Panc1 (cell line): ENCODE measurements around the gene IGLL5. TPM values are rescaled to one million over a fixed set of nuclear protein-coding genes. Genes with fewer than 3 reads are reported as not detected.

Experiments
- ATAC-seq: fragments of 200-7000 bp; cut with Tn5 transposase; 2 replicates; pipeline ENCODE4 v1.9.1; 2020; ENCODE audit warnings: mild to moderate bottlenecking, moderate library complexity
- BruUV-seq: library from RNA; stranded (reverse); fragments of 400-500 nt; replicated peaks from 2 replicates; lab custom pipeline; 2021; lab: Mats Ljungman, UMichigan
- CTCF ChIA-PET: fragments of 300-600 bp; sonication (Branson Sonifier 250); formaldehyde crosslinking; loops from one replicate; lab custom pipeline; 2022; ENCODE audit warnings: antibody characterized with exemption; lab: Charles Lee
- POLR2A ChIA-PET: fragments of 300-600 bp; sonication (Branson Sonifier 250); formaldehyde crosslinking; loops from one replicate; lab custom pipeline; 2022; ENCODE audit warnings: antibody characterized with exemption; lab: Charles Lee
- DNase-seq: peaks from one replicate; pipeline ENCODE4 v3.0.0-alpha.2; 2010; ENCODE audit warnings: low read depth, low spot score
- H3K27ac ChIP-seq: 2 replicates; pipeline ENCODE4 v1.5.1; 2011; ENCODE audit warnings: mild to moderate bottlenecking, low read length, inconsistent platforms
- H3K27me3 ChIP-seq: fragments of 200-500 bp; sonication (Bioruptor generic); 2 replicates; pipeline ENCODE4 v1.6.0; 2014; ENCODE audit warnings: low read length, inconsistent platforms; ENCODE audit not compliant: control insufficient read depth, insufficient read depth
- H3K36me3 ChIP-seq: fragments of 200-500 bp; sonication (Bioruptor generic); 2 replicates; pipeline ENCODE4 v1.5.1; 2014; ENCODE audit warnings: inconsistent platforms, mild to moderate bottlenecking, low read length, moderate library complexity; ENCODE audit not compliant: control insufficient read depth, insufficient read depth
- H3K4me1 ChIP-seq: 2 replicates; pipeline ENCODE4 v1.5.1; 2011; ENCODE audit warnings: inconsistent platforms, mild to moderate bottlenecking, low read length, moderate library complexity; ENCODE audit not compliant: control insufficient read depth, insufficient read depth
- H3K4me3 ChIP-seq, 2 experiments: 2 replicates each; pipeline ENCODE4 v1.5.1; 2011 to 2012; ENCODE audit warnings: low read depth in 2 of 2, low read length in 2 of 2, mild to moderate bottlenecking in 2 of 2, inconsistent platforms in 1 of 2, moderate library complexity in 1 of 2
- H3K9me3 ChIP-seq: fragments of 200-500 bp; sonication (Bioruptor generic); 2 replicates; pipeline ENCODE4 v1.5.1; 2014; ENCODE audit warnings: low read depth, mild to moderate bottlenecking, inconsistent platforms, low read length, moderate library complexity; ENCODE audit not compliant: control insufficient read depth, insufficient read depth
- POLR2AphosphoS5 ChIP-seq: IDR thresholded peaks from 2 replicates; pipeline ENCODE4 v1.6.1; 2012; ENCODE audit warnings: mild to moderate bottlenecking, low read depth, low read length, moderate library complexity
- SIN3A ChIP-seq: IDR thresholded peaks from 2 replicates; pipeline ENCODE4 v1.6.1; 2012; ENCODE audit warnings: low read depth, mild to moderate bottlenecking, low read length, moderate library complexity, borderline replicate concordance; ENCODE audit not compliant: insufficient read depth
- TCF7L2 ChIP-seq: IDR thresholded peaks from 2 replicates; pipeline ENCODE4 v1.6.1; 2011; ENCODE audit warnings: mild to moderate bottlenecking, low read depth, low read length, inconsistent platforms
- in situ Hi-C: cut with HindIII; loops from 2 replicates; pipeline ENCODE4 v1.10.0; 2016; ENCODE audit warnings: low sequenced_read_pairs, low pct_unique_long_range_greater_than_20kb
- intact Hi-C: fragments of 100-400 bp; cut with micrococcal nuclease; formaldehyde crosslinking; loops from one replicate; pipeline ENCODE4 v1.10.0; 2022; ENCODE audit not compliant: unreplicated experiment
- total RNA-seq: library from RNA; stranded (reverse); gene quantifications from one replicate; pipeline ENCODE4 v1.2.1, GENCODE V29; 2021; ENCODE audit not compliant: unreplicated experiment
- TF ChIP-seq, protein P1 (sequence below): fragments of 450-650 bp; IDR thresholded peaks from 2 replicates; pipeline ENCODE4 v1.5.1; 2017; ENCODE audit warnings: mild to moderate bottlenecking
- TF ChIP-seq, protein P2 (sequence below), 2 experiments: IDR thresholded peaks; 2 replicates each; pipeline ENCODE4 v1.6.1; 2011 to 2012; ENCODE audit warnings: low read depth in 2 of 2, control low read depth in 1 of 2, low read length in 1 of 2, mild to moderate bottlenecking in 1 of 2, moderate library complexity in 1 of 2; ENCODE audit not compliant: insufficient read depth in 1 of 2

The IGLL5 gene
- total RNA-seq, 1 experiment from 2014 or later = not detected

DNA sequence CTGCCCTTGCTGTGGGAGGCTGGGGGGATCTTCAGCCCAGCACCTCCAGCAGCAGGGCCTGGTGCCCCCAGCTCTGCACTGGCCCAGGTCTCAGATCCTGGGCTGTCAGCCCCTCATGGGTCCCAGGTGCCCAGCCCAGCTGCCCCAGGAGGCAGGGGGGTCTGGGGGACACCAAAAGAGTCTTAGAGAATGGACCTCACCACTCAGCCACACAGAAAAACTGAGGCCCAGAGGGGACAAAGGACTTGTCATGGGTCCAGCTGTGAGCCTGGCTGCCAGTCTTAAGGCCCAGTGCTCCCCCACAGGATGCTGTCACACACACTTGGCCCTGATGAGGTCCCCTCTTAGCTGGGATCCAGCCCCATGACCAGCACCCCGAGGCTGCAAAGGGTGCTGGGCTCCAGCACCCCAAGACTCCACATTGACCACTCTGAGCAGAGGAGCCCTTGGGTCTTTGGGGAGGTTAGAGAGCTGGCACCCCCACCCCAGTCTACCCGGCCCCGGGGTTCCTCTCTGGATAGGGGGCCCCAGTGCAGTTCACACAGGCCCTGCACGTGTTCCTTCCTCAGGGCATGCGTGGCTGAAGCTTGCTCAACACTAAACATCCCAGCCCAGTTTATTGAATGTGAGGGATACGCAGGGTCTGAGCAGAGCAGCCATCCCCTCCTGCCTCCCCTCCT is 54.4 kb downstream of the IGLL5 start:
- DNase-seq (no peak), ATAC-seq (no peak)
- H3K27ac ChIP-seq = no peak overlapping the region
- TF ChIP-seq, protein P1, sequence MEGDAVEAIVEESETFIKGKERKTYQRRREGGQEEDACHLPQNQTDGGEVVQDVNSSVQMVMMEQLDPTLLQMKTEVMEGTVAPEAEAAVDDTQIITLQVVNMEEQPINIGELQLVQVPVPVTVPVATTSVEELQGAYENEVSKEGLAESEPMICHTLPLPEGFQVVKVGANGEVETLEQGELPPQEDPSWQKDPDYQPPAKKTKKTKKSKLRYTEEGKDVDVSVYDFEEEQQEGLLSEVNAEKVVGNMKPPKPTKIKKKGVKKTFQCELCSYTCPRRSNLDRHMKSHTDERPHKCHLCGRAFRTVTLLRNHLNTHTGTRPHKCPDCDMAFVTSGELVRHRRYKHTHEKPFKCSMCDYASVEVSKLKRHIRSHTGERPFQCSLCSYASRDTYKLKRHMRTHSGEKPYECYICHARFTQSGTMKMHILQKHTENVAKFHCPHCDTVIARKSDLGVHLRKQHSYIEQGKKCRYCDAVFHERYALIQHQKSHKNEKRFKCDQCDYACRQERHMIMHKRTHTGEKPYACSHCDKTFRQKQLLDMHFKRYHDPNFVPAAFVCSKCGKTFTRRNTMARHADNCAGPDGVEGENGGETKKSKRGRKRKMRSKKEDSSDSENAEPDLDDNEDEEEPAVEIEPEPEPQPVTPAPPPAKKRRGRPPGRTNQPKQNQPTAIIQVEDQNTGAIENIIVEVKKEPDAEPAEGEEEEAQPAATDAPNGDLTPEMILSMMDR = no peak
- no peak for TF ChIP-seq TCF7L2
- no peak for TF ChIP-seq SIN3A
- no peak for TF ChIP-seq POLR2AphosphoS5
- TF ChIP-seq, protein P2, sequence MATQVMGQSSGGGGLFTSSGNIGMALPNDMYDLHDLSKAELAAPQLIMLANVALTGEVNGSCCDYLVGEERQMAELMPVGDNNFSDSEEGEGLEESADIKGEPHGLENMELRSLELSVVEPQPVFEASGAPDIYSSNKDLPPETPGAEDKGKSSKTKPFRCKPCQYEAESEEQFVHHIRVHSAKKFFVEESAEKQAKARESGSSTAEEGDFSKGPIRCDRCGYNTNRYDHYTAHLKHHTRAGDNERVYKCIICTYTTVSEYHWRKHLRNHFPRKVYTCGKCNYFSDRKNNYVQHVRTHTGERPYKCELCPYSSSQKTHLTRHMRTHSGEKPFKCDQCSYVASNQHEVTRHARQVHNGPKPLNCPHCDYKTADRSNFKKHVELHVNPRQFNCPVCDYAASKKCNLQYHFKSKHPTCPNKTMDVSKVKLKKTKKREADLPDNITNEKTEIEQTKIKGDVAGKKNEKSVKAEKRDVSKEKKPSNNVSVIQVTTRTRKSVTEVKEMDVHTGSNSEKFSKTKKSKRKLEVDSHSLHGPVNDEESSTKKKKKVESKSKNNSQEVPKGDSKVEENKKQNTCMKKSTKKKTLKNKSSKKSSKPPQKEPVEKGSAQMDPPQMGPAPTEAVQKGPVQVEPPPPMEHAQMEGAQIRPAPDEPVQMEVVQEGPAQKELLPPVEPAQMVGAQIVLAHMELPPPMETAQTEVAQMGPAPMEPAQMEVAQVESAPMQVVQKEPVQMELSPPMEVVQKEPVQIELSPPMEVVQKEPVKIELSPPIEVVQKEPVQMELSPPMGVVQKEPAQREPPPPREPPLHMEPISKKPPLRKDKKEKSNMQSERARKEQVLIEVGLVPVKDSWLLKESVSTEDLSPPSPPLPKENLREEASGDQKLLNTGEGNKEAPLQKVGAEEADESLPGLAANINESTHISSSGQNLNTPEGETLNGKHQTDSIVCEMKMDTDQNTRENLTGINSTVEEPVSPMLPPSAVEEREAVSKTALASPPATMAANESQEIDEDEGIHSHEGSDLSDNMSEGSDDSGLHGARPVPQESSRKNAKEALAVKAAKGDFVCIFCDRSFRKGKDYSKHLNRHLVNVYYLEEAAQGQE (IDR thresholded peaks at IDR 0.05; ENCODE audit: insufficient read depth in 1 of 2, low read depth in 2 of 2, low read length in 1 of 2) = no peak
- no peaks in the 10 kb centered on the region for H3K27me3 ChIP-seq
- H3K4me3 ChIP-seq = no peak overlapping the region
- no peaks in the 10 kb centered on the region for H3K36me3 ChIP-seq
- H3K4me1 ChIP-seq = no peaks in the 10 kb centered on the region
- intact Hi-C loops = no loop called here
- no peaks in the 10 kb centered on the region for H3K9me3 ChIP-seq
- ChIA-PET CTCF (interaction anchor here (0.6 kb wide), 1 partner anchor 1294 kb away, joined by 3 read pairs; no protein-coding TSS in a partner anchor), POLR2A (no interaction called here)
- in situ Hi-C loops = no loop called here
- no TSS peak for BruUV-seq

- Histone ChIP-seq H3K4me1 (no peaks in the 10 kb centered on the region), H3K36me3 (no peaks in the 10 kb centered on the region), H3K27ac (no peak overlapping the region), H3K27me3 (no peaks in the 10 kb centered on the region), H3K9me3 (no peaks in the 10 kb centered on the region), H3K4me3 (no peak overlapping the region)
- in situ Hi-C loops = no loop called here
- ATAC-seq (peak; percentile 82), DNase-seq (no peak)
- CTCF ChIA-PET = no interaction called here
- intact Hi-C loops = no loop called here
- no TSS peak for BruUV-seq
- TF ChIP-seq, protein P1 = peak; percentile 83
- TF ChIP-seq, protein P2 (IDR thresholded peaks at IDR 0.05; ENCODE audit: insufficient read depth in 1 of 2, low read depth in 2 of 2, low read length in 1 of 2) = no peak
- POLR2A ChIA-PET = no interaction called here
These were observed 55.1 kb downstream of the IGLL5 start for GRCh38 chr22:22942511-22943329.
